ENCODE data around the gene TXNDC8.

DNA sequence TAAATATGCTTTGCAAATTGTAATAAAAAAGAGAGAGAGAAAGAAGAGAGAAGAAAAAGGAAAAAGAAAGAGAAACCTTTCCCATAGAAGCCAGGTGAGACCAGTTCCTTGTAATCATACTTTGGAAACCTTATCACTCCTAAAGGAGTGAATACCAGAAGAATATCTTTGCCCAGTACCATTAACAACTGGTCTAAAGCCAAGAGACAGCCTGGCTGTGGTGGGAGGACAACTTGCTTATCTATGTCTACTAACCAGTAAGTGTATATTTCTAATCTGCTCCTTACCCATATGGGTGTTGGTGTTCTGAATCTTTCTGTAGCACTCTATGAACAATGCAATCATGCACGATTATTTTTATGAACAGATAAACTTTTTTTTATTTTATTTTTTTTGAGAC is 70.9 kb downstream of the TXNDC8 start:
- TF ChIP-seq, protein P1, sequence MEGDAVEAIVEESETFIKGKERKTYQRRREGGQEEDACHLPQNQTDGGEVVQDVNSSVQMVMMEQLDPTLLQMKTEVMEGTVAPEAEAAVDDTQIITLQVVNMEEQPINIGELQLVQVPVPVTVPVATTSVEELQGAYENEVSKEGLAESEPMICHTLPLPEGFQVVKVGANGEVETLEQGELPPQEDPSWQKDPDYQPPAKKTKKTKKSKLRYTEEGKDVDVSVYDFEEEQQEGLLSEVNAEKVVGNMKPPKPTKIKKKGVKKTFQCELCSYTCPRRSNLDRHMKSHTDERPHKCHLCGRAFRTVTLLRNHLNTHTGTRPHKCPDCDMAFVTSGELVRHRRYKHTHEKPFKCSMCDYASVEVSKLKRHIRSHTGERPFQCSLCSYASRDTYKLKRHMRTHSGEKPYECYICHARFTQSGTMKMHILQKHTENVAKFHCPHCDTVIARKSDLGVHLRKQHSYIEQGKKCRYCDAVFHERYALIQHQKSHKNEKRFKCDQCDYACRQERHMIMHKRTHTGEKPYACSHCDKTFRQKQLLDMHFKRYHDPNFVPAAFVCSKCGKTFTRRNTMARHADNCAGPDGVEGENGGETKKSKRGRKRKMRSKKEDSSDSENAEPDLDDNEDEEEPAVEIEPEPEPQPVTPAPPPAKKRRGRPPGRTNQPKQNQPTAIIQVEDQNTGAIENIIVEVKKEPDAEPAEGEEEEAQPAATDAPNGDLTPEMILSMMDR (IDR thresholded peaks at IDR 0.05; ENCODE audit: low read depth, low read length, poor library complexity, severe bottlenecking): no peak
- no peak for TF ChIP-seq EZH2phosphoT487 (IDR thresholded peaks at IDR 0.05; ENCODE audit: borderline replicate concordance, low read length)
